K562 (cell line): Measurements from ENCODE around the gene PHYHIPL. TPM values are rescaled to one million over a fixed set of nuclear protein-coding genes. Genes with fewer than 3 reads are reported as not detected.

Experiments
- ATAC-seq: fragments of 200-7000 bp; cut with Tn5 transposase; 3 replicates; pipeline ENCODE4 v1.9.1; 2020; ENCODE audit warnings: moderate library complexity
- BruUV-seq: library from RNA; stranded (reverse); fragments of 400-500 nt; replicated peaks from 2 replicates; lab custom pipeline; 2021; lab: Mats Ljungman, UMichigan
- CTCF ChIA-PET: fragments of 300-600 bp; formaldehyde crosslinking; extraction: SDS; loops from one replicate; lab custom pipeline; 2021; ENCODE audit warnings: low intra/inter-chr PET ratio; lab: Yijun Ruan, JAX
- POLR2A ChIA-PET: fragments of 300-600, 350-650 bp; sonication (Branson Sonifier 250); formaldehyde crosslinking; extraction: SDS; loops from one replicate; lab custom pipeline; 2021; ENCODE audit warnings: antibody characterized with exemption, inconsistent platforms; lab: Yijun Ruan, JAX
- DNase-seq, 4 experiments: peaks; one replicate each; pipeline versions ENCODE4 v3.0.0 to v3.0.0-alpha.2; 2011 to 2018; ENCODE audit warnings: low spot score in 3 of 4, mixed read lengths in 3 of 4; ENCODE audit errors: extremely low read depth in 1 of 4
- FAIRE-seq: peaks from 2 replicates; lab custom pipeline; 2011; peaks lifted over from hg19 to GRCh38; lab: Jason Lieb, UNC
- H2AFZ ChIP-seq: 2 replicates; pipeline ENCODE4 v1.6.0; 2011; ENCODE audit warnings: low read depth, low read length, control low read depth, inconsistent platforms
- H3K27ac ChIP-seq: fragments of 200-600 bp; 3 replicates; pipeline ENCODE4 v1.8.0; 2011; ENCODE audit warnings: low read depth, mild to moderate bottlenecking, control low read depth, inconsistent platforms, low read length, moderate library complexity, mixed read lengths; ENCODE audit errors: extremely low read depth
- H3K27me3 ChIP-seq, 2 experiments: fragments of 300-600 bp in 1 of 2; 2 replicates in 1 of 2; 3 replicates in 1 of 2; pipeline versions ENCODE4 v1.6.0 to v1.8.0; 2011; ENCODE audit warnings: inconsistent platforms in 2 of 2, low read length in 2 of 2, mild to moderate bottlenecking in 1 of 2, mixed read lengths in 1 of 2, moderate library complexity in 1 of 2; ENCODE audit not compliant: control insufficient read depth in 2 of 2, insufficient read depth in 2 of 2
- H3K36me3 ChIP-seq: fragments of 300-600 bp; 3 replicates; pipeline ENCODE4 v1.8.0; 2011; ENCODE audit warnings: mild to moderate bottlenecking, low read length, inconsistent platforms; ENCODE audit not compliant: control insufficient read depth, insufficient read depth
- H3K4me1 ChIP-seq, 2 experiments: fragments of 200-600 bp in 1 of 2; replicated peaks in 1 of 2; 2 replicates in 1 of 2; 3 replicates in 1 of 2; pipeline versions ENCODE4 v1.5.1 to v1.8.0; 2011; ENCODE audit warnings: inconsistent platforms in 2 of 2, low read length in 2 of 2, mild to moderate bottlenecking in 1 of 2, mixed read lengths in 1 of 2, moderate library complexity in 1 of 2; ENCODE audit not compliant: control insufficient read depth in 2 of 2, insufficient read depth in 2 of 2
- H3K4me2 ChIP-seq: 2 replicates; pipeline ENCODE4 v1.6.1; 2011; ENCODE audit warnings: low read length, control low read depth, inconsistent platforms, mixed read lengths; ENCODE audit not compliant: insufficient read depth
- H3K4me3 ChIP-seq: fragments of 200-600 bp; sonication (generic), shearing (Covaris generic); 2 replicates; pipeline ENCODE4 v1.5.1; 2016; ENCODE audit warnings: control low read depth, inconsistent platforms
- H3K79me2 ChIP-seq: fragments of 200-600 bp; 3 replicates; pipeline ENCODE4 v1.8.0; 2011; ENCODE audit warnings: low read length, inconsistent platforms; ENCODE audit not compliant: control insufficient read depth, insufficient read depth
- H3K9ac ChIP-seq, 2 experiments: 2 replicates each; pipeline versions ENCODE4 v1.6.0 to v1.6.1; 2011; ENCODE audit warnings: low read depth in 2 of 2, low read length in 2 of 2, control low read depth in 1 of 2, inconsistent platforms in 1 of 2, mild to moderate bottlenecking in 1 of 2, mixed read lengths in 1 of 2; ENCODE audit not compliant: insufficient read depth in 1 of 2
- H3K9me1 ChIP-seq: one replicate; pipeline ENCODE4 v1.6.0; 2011; ENCODE audit warnings: inconsistent platforms, mild to moderate bottlenecking, low read length, moderate library complexity; ENCODE audit not compliant: control insufficient read depth, insufficient read depth
- H3K9me3 ChIP-seq: replicated peaks from 2 replicates; pipeline ENCODE4 v1.5.1; 2011; ENCODE audit warnings: low read depth, low read length, inconsistent platforms; ENCODE audit not compliant: control insufficient read depth, insufficient read depth
- H4K20me1 ChIP-seq: replicated peaks from 2 replicates; pipeline ENCODE4 v1.6.1; 2011; ENCODE audit warnings: low read length, inconsistent platforms, mixed read lengths; ENCODE audit not compliant: control insufficient read depth, insufficient read depth
- CTCFL ChIP-seq: IDR thresholded peaks from 2 replicates; pipeline ENCODE4 v1.6.1; 2011; ENCODE audit warnings: borderline replicate concordance, low read depth, mild to moderate bottlenecking, moderate library complexity, low read length; ENCODE audit not compliant: insufficient read depth, poor library complexity, severe bottlenecking
- FOSL1 ChIP-seq: fragments of 200-800 bp; sonication (Bioruptor generic); conservative IDR thresholded peaks from 2 replicates; pipeline ENCODE4 v1.6.1; 2016; ENCODE audit warnings: missing genetic modification characterization, missing compliant biosample characterization
- KDM1A ChIP-seq, 2 experiments: fragments of 450-650 bp; IDR thresholded peaks; 2 replicates each; pipeline ENCODE4 v1.6.1; 2016; ENCODE audit warnings: mild to moderate bottlenecking in 2 of 2
- MBD2 ChIP-seq: sonication (generic); IDR thresholded peaks from 2 replicates; pipeline ENCODE4 v1.6.1; 2016; ENCODE audit warnings: low read depth, borderline replicate concordance
- RAD21 ChIP-seq, 2 experiments: fragments of 250-450 bp in 1 of 2; fragments of 450-650 bp in 1 of 2; sonication (Bioruptor Pico) in 1 of 2; formaldehyde crosslinking in 1 of 2; IDR thresholded peaks in 1 of 2; conservative IDR thresholded peaks in 1 of 2; 2 replicates each; pipeline versions ENCODE4 v1.4.0 to v1.8.0; 2020 to 2022; ENCODE audit warnings: mild to moderate bottlenecking in 2 of 2, moderate library complexity in 1 of 2
- STAG1 ChIP-seq: sonication (generic); formaldehyde crosslinking; IDR thresholded peaks from 2 replicates; pipeline ENCODE4 v1.5.0; 2020; ENCODE audit warnings: missing genetic modification reagents, borderline replicate concordance
- THAP7 ChIP-seq: fragments of 250-450 bp; sonication (Bioruptor Pico); IDR thresholded peaks from 2 replicates; pipeline ENCODE4 v1.5.0; 2021
- VEZF1 ChIP-seq: fragments of 200-800 bp; sonication (Bioruptor generic); IDR thresholded peaks from 2 replicates; pipeline ENCODE4 v1.6.1; 2017; ENCODE audit warnings: missing genetic modification characterization, missing compliant biosample characterization
- ZBTB1 ChIP-seq: sonication (generic); formaldehyde crosslinking; IDR thresholded peaks from 2 replicates; pipeline ENCODE4 v1.8.1; 2023; ENCODE audit warnings: missing genetic modification reagents, low read depth, mild to moderate bottlenecking, borderline replicate concordance
- ZKSCAN8 ChIP-seq: fragments of 200-800 bp; sonication (Bioruptor generic); IDR thresholded peaks from 2 replicates; pipeline ENCODE4 v1.6.1; 2016; ENCODE audit warnings: missing genetic modification characterization, missing compliant biosample characterization
- ZNF232 ChIP-seq: sonication (generic); formaldehyde crosslinking; IDR thresholded peaks from 2 replicates; pipeline ENCODE4 v1.8.0; 2022; ENCODE audit warnings: mild to moderate bottlenecking, missing genetic modification reagents
- WGBS: fragments of 100-300 bp; shearing (Covaris generic); methylation state at CpG from one replicate; pipeline ENCODE4 v1.1.6; 2016; ENCODE audit warnings: low coverage, mixed read lengths; ENCODE audit not compliant: insufficient coverage; ENCODE audit errors: missing lambda C conversion rate; 5-methylcytosine and 5-hydroxymethylcytosine counted together
- in situ Hi-C: fragments of 300-500 bp; cut with MboI; formaldehyde crosslinking; loops from 4 replicates; pipeline ENCODE4 v1.15.0; 2018; ENCODE audit warnings: inconsistent platforms, mixed read lengths
- intact Hi-C: fragments of 100-400 bp; cut with micrococcal nuclease; formaldehyde crosslinking; loops from 2 replicates; pipeline ENCODE4 v1.14.2; 2022
- polyA plus RNA-seq, 8 experiments: library from polyadenylated mRNA; depleted of rRNA in 4 of 8; stranded (reverse) in 5 of 8; unstranded in 3 of 8; fragments of >200 nt; fragmentation: Nextera tagmentation in 2 of 8; fragmentation: Illumina TruSeq in 1 of 8; extraction: Ambion mirVana in 2 of 8; extraction: Trizol in 1 of 8; gene quantifications; 2 replicates each; pipeline versions ENCODE4 v1.2.1 to v1.2.3, GENCODE V29; 2011 to 2014; ENCODE audit warnings: inconsistent platforms in 1 of 8, missing spikeins in 1 of 8
- total RNA-seq, 7 experiments: library from RNA; depleted of rRNA in 6 of 7; stranded (reverse); fragments of >200 nt in 6 of 7; fragmentation: Illumina TruSeq in 2 of 7; extraction: Trizol in 2 of 7; gene quantifications; 2 replicates each; pipeline versions ENCODE4 v1.2.1 to v1.2.3, GENCODE V29; 2011 to 2021; ENCODE audit warnings: low replicate concordance in 1 of 7
- TF ChIP-seq, protein P1 (sequence below): fragments of 200-800 bp; sonication (Bioruptor generic); IDR thresholded peaks from 2 replicates; pipeline ENCODE4 v1.6.1; 2017; ENCODE audit warnings: missing genetic modification characterization, missing compliant biosample characterization
- TF ChIP-seq, protein P2 (sequence below): fragments of 450-650 bp; formaldehyde crosslinking; IDR thresholded peaks from 2 replicates; pipeline ENCODE4 v1.4.0; 2020; ENCODE audit warnings: mild to moderate bottlenecking, mixed read lengths

PHYHIPL gene
- total and polyA plus RNA-seq, 9 of the 15 experiments (the other 6 are each of a cell fraction or from before 2014, with no cell fraction given) = not detected

GRCh38 chr10:59284118-59284975, 107.9 kb downstream of the PHYHIPL start:
- no peak overlapping the region for H3K9ac ChIP-seq
- ChIA-PET POLR2A (no interaction called here), CTCF (no interaction called here)
- BruUV-seq = no TSS peak
- H3K27me3 ChIP-seq = no peaks in the 10 kb centered on the region
- H3K4me3 ChIP-seq = no peak overlapping the region
- no peaks in the 10 kb centered on the region for H3K9me3 ChIP-seq
- H3K4me1 ChIP-seq = no peaks in the 10 kb centered on the region
- no peak overlapping the region for H3K4me2 ChIP-seq
- WGBS = 0% methylated on average over 7 of the region's 7 CpGs
- H3K9me1 ChIP-seq = no peaks in the 10 kb centered on the region
- no peaks in the 10 kb centered on the region for H3K79me2 ChIP-seq
- no peak overlapping the region for H3K27ac ChIP-seq
- no peaks in the 10 kb centered on the region for H3K36me3 ChIP-seq
- ATAC-seq (no peak), DNase-seq (no peak), FAIRE-seq (no peak)
- no peaks in the 10 kb centered on the region for H4K20me1 ChIP-seq
- intact Hi-C loops (no loop called here), in situ Hi-C loops (no loop called here)
- H2AFZ ChIP-seq = no peak overlapping the region
- TF ChIP-seq ZBTB1 (CRISPR knock-in tag) (no peak), KDM1A (IDR thresholded peaks at IDR 0.05) (no peak), FOSL1 (tag) (no peak), ZNF232 (CRISPR knock-in tag) (no peak), ZKSCAN8 (no peak), MBD2 (no peak), CTCFL (no peak), VEZF1 (CRISPR knock-in tag) (no peak), STAG1 (CRISPR knock-in tag) (no peak), RAD21 (CRISPR knock-in tag; conservative IDR thresholded peaks at IDR 0.05 in 1 of 2, IDR thresholded peaks at IDR 0.05 in 1 of 2) (no peak), THAP7 (no peak)
- TF ChIP-seq, protein P1, sequence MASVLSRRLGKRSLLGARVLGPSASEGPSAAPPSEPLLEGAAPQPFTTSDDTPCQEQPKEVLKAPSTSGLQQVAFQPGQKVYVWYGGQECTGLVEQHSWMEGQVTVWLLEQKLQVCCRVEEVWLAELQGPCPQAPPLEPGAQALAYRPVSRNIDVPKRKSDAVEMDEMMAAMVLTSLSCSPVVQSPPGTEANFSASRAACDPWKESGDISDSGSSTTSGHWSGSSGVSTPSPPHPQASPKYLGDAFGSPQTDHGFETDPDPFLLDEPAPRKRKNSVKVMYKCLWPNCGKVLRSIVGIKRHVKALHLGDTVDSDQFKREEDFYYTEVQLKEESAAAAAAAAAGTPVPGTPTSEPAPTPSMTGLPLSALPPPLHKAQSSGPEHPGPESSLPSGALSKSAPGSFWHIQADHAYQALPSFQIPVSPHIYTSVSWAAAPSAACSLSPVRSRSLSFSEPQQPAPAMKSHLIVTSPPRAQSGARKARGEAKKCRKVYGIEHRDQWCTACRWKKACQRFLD (CRISPR knock-in tag) = no peak
- TF ChIP-seq, protein P2, sequence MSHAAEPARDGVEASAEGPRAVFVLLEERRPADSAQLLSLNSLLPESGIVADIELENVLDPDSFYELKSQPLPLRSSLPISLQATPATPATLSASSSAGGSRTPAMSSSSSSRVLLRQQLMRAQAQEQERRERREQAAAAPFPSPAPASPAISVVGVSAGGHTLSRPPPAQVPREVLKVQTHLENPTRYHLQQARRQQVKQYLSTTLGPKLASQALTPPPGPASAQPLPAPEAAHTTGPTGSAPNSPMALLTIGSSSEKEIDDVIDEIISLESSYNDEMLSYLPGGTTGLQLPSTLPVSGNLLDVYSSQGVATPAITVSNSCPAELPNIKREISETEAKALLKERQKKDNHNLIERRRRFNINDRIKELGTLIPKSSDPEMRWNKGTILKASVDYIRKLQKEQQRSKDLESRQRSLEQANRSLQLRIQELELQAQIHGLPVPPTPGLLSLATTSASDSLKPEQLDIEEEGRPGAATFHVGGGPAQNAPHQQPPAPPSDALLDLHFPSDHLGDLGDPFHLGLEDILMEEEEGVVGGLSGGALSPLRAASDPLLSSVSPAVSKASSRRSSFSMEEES (CRISPR knock-in tag) = no peak
